Heart right ventricle (tissue), 16 donors: ENCODE measurements around the gene GFI1B. TPM values are rescaled to one million over a fixed set of nuclear protein-coding genes. Genes with fewer than 3 reads are reported as not detected.

Source experiments
- ATAC-seq, 8 donors: fragments of 200-7000 bp; cut with Tn5 transposase; one replicate each; pipeline ENCODE4 v1.9.1; 2020; ENCODE audit warnings: mild to moderate bottlenecking in 8 of 8, moderate library complexity in 8 of 8, moderate number of reproducible peaks in 1 of 8
- DNase-seq, 2 donors: peaks; one replicate each; pipeline ENCODE4 v3.0.0-alpha.2; 2020
- H3K27ac ChIP-seq, 10 donors: fragments of 200-600 bp; sonication (generic) in 2 of 10; one replicate each; pipeline versions ENCODE4 v1.5.0 to v1.8.0; 2020 to 2022; ENCODE audit warnings: mild to moderate bottlenecking in 3 of 10
- H3K27me3 ChIP-seq, 7 donors: fragments of 200-600 bp; one replicate each; pipeline ENCODE4 v1.8.0; 2021 to 2022; ENCODE audit warnings: mild to moderate bottlenecking in 2 of 7
- H3K36me3 ChIP-seq, 9 donors: fragments of 200-600 bp; sonication (generic) in 1 of 9; one replicate each; pipeline versions ENCODE4 v1.5.0 to v1.8.0; 2020 to 2022; ENCODE audit warnings: mild to moderate bottlenecking in 2 of 9
- H3K4me1 ChIP-seq, 9 donors: fragments of 200-600 bp; sonication (generic) in 1 of 9; one replicate each; pipeline versions ENCODE4 v1.5.0 to v1.8.0; 2020 to 2022; ENCODE audit warnings: mild to moderate bottlenecking in 4 of 9
- H3K4me3 ChIP-seq, 10 donors: fragments of 200-600 bp; sonication (generic) in 2 of 10; one replicate each; pipeline versions ENCODE4 v1.5.0 to v1.8.0; 2020 to 2022; ENCODE audit warnings: mild to moderate bottlenecking in 7 of 10, moderate library complexity in 2 of 10
- H3K9me3 ChIP-seq, 11 donors: fragments of 200-600 bp in 10 of 11; sonication (generic) in 2 of 11; one replicate each; pipeline versions ENCODE4 v1.5.0 to v1.8.0; 2013 to 2022; ENCODE audit warnings: mild to moderate bottlenecking in 2 of 11, control low read depth in 1 of 11, moderate library complexity in 1 of 11
- WGBS, 2 donors: extraction: QIAGEN DNeasy Blood & Tissue Kit; methylation state at CpG; one replicate each; pipeline ENCODE4 v1.1.7; 2013; ENCODE audit warnings: inconsistent platforms in 1 of 2; 5-methylcytosine and 5-hydroxymethylcytosine counted together
- intact Hi-C, 10 donors: fragments of 100-400 bp; cut with DNase I; formaldehyde crosslinking; loops; one replicate each; pipeline versions ENCODE4 v1.11.1 to v1.14.2; 2022
- polyA plus RNA-seq, 2 donors: library from polyadenylated mRNA; stranded (reverse); fragments of 200-250 nt; gene quantifications; one replicate each; pipeline ENCODE4 v1.2.3, GENCODE V29; 2013
- total RNA-seq, 10 donors: library from RNA; stranded (reverse); fragmentation: NEBNext Ultra II Directional in 3 of 10; extraction: Animal tissue kit (Norgen Biotek cat#: 25700) in 3 of 10; gene quantifications; one replicate each; pipeline versions ENCODE4 v1.2.1 to v1.2.4, GENCODE V29; 2021 to 2023
- TF ChIP-seq, protein P1 (sequence below), 9 donors: fragments of 200-600 bp; sonication (generic) in 2 of 9; IDR thresholded peaks; one replicate each; pipeline versions ENCODE4 v1.5.0 to v1.8.0; 2021 to 2022; ENCODE audit warnings: antibody characterized with exemption in 9 of 9, mild to moderate bottlenecking in 5 of 9, moderate library complexity in 1 of 9
- donor health status: Arrhythmogenic right ventricular cardiomyopathy.
- donor health status: ischemic (EF 13 %, LVEDD 7.1; RV severe dilation, severe dysfunction).
- donor health status: healthy with polysubstance abuse.
- donor health status: DM: no; HTN: yes; CAD: no.
- donor health status: DM: no; HTN: no; CAD: no.
- donor health status: ischemic (EF 25% LVEDD 6.9; RV normal size, moderate dysfunction).
- donor health status: ischemic (EF 25% LVEDD 5.7; RV mildly dilated, moderate dysfunction).
- donor health status: healthy.
- donor health status: DM: yes; HTN: yes; CAD: no.
- donor health status: Ischemic cardiomyopathy.
- donor health status: ischemic (EF 35%, LVEDD 5.7; RV mildly dilated, moderate dysfunction).
- donor health status: nonischemic (EF 11% LVEDD 7.7; RV severe dilation, severe dysfunction).
- donor health status: DM: yes; HTN: yes; CAD: no.
- donor health status: PGD.
- donor health status: ischemic (EF 29% LVEDD 5.4; RV normal size, mild dysfunction).
- donor health status: nonischemic (EF 23%, LVEDD 6.1; RV moderate dilation, normal function).

Gene GFI1B
- total and polyA plus RNA-seq, 12 donors, result 0.06 to 0.49 (median 0.24) TPM; not detected in 4

DNA sequence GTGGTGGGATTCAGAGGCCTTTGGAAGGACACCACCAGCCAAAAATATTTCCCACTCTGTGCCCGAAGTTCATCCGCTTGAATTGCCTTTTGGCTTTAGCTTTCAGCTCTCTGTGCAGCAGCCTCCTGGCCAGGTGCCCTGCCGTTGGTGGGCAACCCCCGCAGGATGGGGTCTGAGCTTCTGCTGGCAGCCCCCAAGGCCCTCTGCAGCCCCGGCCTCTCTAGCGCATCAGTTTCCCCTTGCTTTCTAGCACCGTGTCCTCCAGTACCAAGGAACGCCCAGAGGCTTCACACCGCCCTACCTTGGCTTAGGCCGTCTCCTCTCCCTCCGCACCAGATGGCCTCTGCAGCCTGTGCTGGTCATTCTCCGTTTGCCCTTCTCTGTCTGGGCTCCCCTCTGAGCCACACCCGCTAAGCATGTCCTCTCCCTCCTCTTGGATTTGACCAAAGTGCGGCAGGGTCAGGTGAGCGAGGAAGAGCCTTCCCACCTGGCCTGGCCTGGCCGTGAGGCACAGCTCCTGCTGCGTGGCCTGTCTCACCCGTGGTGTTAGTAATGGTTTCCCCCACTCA, 29.9 kb upstream of the GFI1B start:
- Histone ChIP-seq H3K9me3 (no peaks in the 10 kb centered on the region), H3K27me3 (no peaks in the 10 kb centered on the region), H3K27ac (no peak overlapping the region), H3K4me3 (no peak overlapping the region), H3K36me3 (no peaks in the 10 kb centered on the region), H3K4me1 (peaks cover 0 to 22% (median 11%) of the 10 kb centered on the region in 9 donors)
- ATAC-seq (no peak), DNase-seq (no peak)
- TF ChIP-seq, protein P1, sequence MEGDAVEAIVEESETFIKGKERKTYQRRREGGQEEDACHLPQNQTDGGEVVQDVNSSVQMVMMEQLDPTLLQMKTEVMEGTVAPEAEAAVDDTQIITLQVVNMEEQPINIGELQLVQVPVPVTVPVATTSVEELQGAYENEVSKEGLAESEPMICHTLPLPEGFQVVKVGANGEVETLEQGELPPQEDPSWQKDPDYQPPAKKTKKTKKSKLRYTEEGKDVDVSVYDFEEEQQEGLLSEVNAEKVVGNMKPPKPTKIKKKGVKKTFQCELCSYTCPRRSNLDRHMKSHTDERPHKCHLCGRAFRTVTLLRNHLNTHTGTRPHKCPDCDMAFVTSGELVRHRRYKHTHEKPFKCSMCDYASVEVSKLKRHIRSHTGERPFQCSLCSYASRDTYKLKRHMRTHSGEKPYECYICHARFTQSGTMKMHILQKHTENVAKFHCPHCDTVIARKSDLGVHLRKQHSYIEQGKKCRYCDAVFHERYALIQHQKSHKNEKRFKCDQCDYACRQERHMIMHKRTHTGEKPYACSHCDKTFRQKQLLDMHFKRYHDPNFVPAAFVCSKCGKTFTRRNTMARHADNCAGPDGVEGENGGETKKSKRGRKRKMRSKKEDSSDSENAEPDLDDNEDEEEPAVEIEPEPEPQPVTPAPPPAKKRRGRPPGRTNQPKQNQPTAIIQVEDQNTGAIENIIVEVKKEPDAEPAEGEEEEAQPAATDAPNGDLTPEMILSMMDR (IDR thresholded peaks at IDR 0.05), result no peak
- 85 to 91% methylated on average over 18 of the region's 18 CpGs for WGBS, 2 donors
- intact Hi-C loops, result loop anchor here in 1 of 10 donors (10.0 kb wide), 1 partner anchor 594 kb away; the partner anchor contains the start of gene SETX

DNA sequence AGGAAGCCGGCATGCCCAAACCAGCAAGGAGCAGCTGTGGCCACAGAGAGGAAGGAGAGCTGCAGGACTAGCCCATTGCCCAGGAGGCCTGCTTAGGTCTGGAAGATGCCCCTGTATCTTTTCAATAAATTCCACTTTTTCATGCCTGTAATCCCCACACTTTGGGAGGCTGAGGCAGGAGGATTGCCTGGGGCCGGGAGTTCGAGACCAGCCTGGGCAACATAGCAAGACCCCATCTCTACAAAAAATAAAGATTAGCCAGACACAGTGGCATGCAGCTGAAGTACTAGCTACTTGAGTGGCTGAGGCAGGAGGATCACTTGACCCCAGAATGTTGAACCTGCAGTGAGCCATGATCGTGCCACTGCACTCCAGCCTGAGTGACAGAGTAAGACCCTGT, 28.8 kb upstream of the GFI1B start:
- Histone ChIP-seq H3K4me3 (no peak overlapping the region), H3K27me3 (no peaks in the 10 kb centered on the region), H3K36me3 (no peaks in the 10 kb centered on the region), H3K9me3 (peaks cover 0 to 8% (median 2%) of the 10 kb centered on the region in 11 donors), H3K4me1 (peaks cover 0 to 18% (median 6%) of the 10 kb centered on the region in 9 donors), H3K27ac (no peak overlapping the region)
- 79 to 84% methylated on average over 4 of the region's 4 CpGs for WGBS, 2 donors
- TF ChIP-seq, protein P1 (IDR thresholded peaks at IDR 0.05), result no peak
- ATAC-seq, result no peak
- no peak for DNase-seq
- intact Hi-C loops, result loop anchor here in 1 of 10 donors (10.0 kb wide), 1 partner anchor 595 kb away; the partner anchor contains the start of gene SETX

DNA sequence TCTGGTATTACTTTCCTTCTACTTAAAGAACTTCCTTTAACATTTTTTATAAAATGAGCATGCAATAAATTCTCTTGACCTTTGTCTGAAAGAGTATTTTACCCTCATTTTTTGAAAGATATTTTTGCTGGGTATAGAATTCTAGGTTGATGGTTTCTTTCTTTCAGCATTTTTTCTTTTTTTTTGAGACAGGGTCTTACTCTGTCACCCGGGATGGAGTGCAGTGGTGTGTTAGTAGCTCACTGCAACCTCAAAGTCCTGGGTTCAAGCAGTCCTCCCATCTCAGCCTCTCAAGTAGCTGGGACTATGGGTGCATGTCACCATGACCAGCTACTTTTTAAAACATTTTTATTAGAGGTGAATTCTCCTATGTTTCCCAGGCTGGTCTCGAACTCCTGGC, 23.4 kb upstream of the GFI1B start:
- peaks cover 0 to 5% (median 0%) of the 10 kb centered on the region in 7 donors for H3K27me3 ChIP-seq
- H3K27ac ChIP-seq, result no peak overlapping the region
- no peak for DNase-seq
- H3K4me3 ChIP-seq, result no peak overlapping the region
- no peak for ATAC-seq
- peaks cover 0 to 11% (median 0%) of the 10 kb centered on the region in 9 donors for H3K4me1 ChIP-seq
- WGBS, 2 donors, result 83% methylated on average over 2 of the region's 2 CpGs
- peaks cover 0 to 26% (median 10%) of the 10 kb centered on the region in 11 donors for H3K9me3 ChIP-seq
- TF ChIP-seq, protein P1 (IDR thresholded peaks at IDR 0.05), result no peak
- intact Hi-C loops, result no loop called here
- no peaks in the 10 kb centered on the region for H3K36me3 ChIP-seq

GRCh38 chr9:132955768-132956167, 22.7 kb upstream of the GFI1B start:
- DNase-seq (no peak), ATAC-seq (no peak)
- Histone ChIP-seq H3K4me3 (no peak overlapping the region), H3K9me3 (peaks cover 0 to 26% (median 10%) of the 10 kb centered on the region in 11 donors), H3K4me1 (peaks cover 0 to 11% (median 0%) of the 10 kb centered on the region in 9 donors), H3K27ac (no peak overlapping the region), H3K36me3 (no peaks in the 10 kb centered on the region), H3K27me3 (peaks cover 0 to 5% (median 0%) of the 10 kb centered on the region in 7 donors)
- intact Hi-C loops, result no loop called here
- WGBS, 2 donors, result 60 to 63% methylated on average over 2 of the region's 2 CpGs
- TF ChIP-seq, protein P1 (IDR thresholded peaks at IDR 0.05), result no peak
